Central memory CD4-positive, alpha-beta T cell (primary cell): ENCODE data around the gene TTC7B.
A peak's percentile ranks its signal among the peaks of the same experiment; 100 is the strongest.

Source experiments
- DNase-seq: peaks from one replicate; pipeline ENCODE4 v3.0.0; 2022

TTC7B gene

GRCh38 chr14:90699016-90699415 is 117.2 kb downstream of the TTC7B start:
- no peak for DNase-seq

DNA sequence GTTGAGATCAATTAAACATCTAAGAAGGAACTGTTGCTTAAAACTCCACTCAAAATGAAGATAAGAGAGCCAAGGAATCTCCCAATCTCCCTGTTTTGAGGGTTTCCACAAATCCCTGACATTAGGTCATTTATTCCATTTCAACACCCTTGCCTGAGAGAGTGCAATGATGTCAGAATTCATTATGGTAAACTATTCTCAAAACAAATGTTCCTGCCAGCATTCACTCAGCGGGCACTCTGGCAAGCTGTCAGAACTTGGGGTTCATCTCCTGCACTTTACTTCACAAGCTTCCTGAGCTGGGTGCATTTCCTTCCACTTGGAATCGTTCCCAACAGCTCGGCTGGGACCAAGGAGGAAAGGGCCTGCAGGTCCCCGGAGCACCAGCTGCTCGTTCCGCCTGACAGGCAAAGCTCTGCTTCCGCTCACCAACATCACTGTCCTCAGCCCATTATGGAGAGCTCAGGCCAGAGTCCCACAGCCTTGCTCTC is 117.8 kb downstream of the TTC7B start:
- no peak for DNase-seq

DNA sequence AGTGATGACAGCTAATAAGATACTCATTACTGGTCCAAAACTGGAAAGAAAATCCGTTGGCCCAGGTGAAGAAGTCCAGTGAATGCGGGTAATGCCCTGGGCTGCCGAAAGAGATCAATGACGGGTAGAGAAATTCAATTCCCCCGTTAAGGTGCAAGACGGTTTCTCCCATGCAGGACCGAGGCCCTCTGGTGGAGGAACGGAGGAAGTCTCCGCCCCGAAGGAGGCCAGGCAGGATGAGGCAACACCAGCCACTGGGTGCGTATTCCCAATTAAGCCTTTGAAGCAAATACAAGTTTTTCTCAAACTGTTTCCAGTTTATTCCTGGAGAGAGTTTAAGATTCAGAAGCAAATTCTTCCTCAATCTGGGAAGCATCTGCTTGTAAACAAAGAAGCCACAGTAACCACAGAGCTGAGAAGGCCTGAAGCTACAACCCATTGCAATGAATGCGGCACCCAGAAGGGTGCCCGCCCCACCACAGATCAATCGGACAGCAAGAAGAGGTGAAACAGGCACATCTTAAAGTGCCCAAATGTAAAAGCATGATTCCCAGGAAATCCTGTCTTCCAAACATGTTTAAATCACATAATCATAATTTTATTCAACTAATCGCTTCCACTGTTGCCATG is 118.5 kb downstream of the TTC7B start:
- peak; percentile 55 for DNase-seq

- DNase-seq = no peak
Observed at GRCh38 chr14:90697132-90697531, 119.1 kb downstream of the TTC7B start.

DNA sequence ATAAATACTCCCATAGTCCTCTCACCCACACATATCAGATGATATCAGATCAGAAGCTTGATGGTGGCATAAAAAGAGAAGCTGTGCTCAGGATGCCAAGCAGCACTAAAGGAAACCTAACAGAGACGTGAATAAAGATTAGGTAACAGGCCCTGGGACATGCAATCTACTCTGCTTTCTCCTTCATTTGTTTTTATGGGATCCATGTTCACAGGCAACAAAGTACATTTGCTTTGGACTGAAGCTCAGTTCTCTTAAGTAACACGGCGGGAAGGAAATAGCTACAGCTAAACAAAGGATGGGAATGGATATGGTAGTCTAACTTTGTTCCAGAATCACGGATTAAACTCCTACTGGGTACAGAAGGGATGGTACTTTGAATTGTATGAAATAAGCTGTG is 119.5 kb downstream of the TTC7B start:
- DNase-seq = no peak

DNA sequence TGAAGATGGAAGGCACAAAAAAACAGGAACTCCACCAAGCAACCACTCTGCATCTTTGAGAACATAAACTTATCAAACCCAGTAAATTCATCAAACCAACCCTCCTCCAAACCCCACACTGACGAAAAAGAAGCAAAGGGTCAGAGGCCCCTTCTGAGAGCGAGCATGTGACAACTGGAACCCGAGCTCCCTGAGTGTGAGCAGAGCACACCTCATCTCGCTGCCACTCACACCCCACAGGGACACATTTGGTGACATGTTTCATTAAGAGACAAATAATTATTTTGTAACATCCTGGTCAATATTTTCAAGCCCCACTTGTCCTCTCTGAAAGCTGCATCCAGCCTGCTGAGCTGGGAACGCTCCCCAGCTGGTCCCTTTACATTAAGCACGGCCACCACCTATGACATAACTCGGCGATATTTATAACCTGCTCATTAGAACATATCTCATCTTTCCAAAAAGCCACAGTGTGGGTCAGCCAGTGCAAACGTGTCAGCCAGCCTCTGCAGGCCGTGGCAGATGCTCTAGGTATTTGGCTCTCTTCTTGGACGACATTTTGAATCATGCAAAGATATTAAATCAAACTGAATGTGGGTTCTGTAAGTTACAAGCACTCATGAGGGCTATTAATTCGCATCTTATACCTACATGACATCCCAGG is 120.1 kb downstream of the TTC7B start:
- no peak for DNase-seq

DNA sequence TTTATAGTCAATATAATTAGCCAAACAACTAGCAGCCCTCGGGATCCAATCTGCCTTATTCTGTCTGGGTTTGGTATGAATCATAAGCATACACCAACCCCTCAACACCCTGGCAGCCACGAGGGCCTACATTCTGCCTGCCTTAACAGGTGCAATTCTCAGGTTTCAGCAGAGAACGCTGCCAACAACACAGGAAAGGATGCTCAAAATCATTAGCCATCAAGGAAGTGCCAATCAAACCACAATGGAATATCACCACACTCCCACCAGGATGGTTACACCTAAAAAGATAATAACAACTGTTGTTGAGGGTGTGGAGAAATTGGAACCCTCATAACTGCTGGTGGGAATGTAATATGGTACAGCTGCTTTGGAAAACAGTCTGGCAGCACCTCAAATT is 122.8 kb downstream of the TTC7B start:
- no peak for DNase-seq

- DNase-seq = no peak
Observed at GRCh38 chr14:90692826-90693225, 123.4 kb downstream of the TTC7B start.

GRCh38 chr14:90692061-90692460 is 124.2 kb downstream of the TTC7B start:
- DNase-seq = no peak

DNA sequence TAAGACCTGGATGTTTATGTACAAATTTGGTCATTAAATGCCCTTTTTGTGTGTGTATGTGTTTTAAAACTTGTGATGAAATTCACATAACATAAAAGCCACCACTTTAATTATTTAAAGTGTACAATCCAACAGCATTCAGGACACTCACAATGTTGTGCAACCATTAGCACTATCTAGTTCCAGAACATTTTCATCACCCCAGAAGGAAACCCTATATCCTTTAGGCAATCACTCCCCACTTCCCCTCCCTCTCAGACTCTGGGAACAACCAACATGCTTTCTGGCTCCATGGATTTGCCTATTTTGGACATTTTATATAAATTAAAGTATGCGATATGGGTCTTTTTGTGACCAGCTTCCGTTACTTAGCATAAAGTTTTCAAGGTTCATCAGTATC is 124.6 kb downstream of the TTC7B start:
- DNase-seq = no peak

DNA sequence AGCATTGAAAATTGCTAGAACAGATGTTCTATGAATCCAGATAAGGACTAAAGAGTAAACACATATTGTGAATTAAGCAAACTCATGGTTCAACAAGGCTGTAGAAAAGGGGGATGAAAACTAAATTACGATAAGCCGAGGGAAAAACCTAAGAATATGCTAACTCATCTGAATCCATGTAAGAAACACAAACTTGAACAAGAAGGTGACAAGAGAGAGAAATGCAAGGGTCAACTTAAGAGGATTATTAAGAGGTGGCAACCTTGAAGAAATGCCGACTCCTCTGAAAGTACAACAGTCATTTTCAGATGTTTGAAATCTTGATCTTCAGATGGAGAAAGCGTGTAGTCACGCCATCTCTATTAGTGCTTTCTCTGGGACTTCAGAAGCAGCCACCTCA is 128.6 kb downstream of the TTC7B start:
- no peak for DNase-seq

DNA sequence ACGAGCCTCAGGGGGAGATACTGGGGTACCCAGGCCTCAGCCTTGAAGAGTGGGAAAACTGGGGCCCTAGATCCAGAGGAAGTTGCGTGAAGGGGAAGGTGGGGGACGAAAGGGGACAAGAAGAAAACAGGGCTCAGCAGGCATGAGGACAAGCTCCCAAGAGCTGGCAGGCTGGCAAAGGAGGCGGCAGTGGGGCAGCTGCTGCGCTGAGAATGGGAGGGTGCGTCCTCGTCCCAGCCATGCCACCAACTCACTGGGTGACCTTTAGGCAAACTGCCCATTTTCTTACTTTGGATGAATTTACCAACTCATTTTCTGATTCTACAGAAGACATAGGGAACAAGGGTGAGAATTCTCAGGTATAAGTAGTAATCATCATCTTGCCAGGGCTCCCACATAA is 133.6 kb downstream of the TTC7B start:
- DNase-seq = no peak

DNA sequence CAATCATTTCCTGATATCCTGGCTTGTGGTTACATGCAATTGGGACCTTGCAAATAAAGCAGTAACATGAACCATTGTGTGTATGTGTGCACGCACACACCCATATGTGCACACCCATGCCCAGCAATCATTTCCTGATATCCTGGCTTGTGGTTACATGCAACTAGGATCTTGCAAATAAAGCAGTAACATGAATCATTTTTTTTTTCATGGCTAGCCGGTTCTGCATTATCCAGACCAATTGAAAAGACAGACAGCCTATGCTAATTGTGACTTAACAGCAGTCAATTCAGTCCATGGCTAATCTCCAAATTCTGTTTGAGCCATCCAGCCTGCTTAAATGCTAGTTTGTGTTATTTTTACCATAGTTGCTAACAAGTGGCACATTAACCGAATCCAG is 134.3 kb downstream of the TTC7B start:
- DNase-seq = no peak

DNA sequence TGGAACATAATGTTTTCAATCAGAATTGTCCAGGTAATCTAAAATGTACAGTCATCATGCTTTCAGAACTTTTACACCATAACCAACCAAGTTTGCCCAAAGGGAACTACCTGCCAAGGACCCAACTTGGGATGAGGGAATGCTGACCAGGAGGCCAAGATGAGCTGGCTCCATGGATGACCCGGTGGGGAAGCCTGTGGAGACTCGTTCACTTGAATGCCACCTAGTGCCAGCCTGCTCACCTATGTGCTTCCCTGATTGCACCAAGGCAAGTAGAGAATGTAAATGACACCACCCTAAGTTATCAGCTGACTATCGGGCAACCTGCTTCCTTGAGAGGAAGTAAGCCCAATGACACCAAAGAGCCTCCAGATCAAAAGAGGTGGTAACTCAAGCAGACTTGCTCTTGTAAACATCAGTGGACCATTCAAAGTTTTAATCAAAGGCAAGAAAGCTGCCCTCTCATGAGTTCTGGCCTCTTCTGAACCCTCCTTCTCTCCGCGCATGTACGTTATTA is 137.3 kb downstream of the TTC7B start:
- DNase-seq = no peak

- no peak for DNase-seq
Observed at GRCh38 chr14:90678420-90678819, 137.8 kb downstream of the TTC7B start.

GRCh38 chr14:90677484-90678050 is 138.7 kb downstream of the TTC7B start:
- DNase-seq = no peak

DNA sequence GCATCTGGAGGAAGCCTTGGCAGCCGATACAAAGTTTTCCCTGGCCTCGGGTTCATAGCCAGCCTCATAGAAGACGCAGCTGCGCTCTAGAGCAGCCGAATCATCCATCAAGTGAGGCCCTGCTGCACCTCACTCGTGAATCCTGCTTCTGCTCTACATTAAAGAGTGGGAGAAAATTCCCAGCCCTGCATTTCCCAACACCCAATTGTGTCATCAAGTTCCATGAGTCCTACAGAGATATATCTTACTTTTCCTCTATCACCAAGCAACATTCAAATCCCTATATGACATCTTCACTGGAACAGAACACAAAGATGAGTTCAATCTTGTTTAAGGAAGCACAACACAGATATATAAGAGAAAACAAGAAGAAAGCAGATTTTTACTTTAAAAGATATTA is 139.3 kb downstream of the TTC7B start:
- no peak for DNase-seq

DNA sequence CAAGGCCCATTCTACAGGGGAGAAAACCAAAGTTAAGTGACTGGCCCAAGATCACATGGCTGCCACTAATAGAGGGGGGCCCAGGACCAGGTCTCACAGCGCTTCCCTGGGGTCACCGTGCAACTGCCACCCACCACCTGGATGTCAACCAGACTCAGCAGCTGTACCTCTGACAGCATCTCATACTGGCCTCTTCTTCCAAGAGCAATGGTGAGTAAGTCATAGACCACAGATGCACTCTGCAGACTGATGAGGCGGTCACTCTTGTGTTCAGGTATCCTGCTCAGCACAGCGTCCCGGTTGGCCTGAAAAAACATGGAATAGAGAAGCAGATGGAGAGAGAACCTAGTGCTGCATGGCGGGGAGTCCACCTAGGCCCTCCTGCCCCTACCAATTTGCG is 139.9 kb downstream of the TTC7B start:
- no peak for DNase-seq

DNA sequence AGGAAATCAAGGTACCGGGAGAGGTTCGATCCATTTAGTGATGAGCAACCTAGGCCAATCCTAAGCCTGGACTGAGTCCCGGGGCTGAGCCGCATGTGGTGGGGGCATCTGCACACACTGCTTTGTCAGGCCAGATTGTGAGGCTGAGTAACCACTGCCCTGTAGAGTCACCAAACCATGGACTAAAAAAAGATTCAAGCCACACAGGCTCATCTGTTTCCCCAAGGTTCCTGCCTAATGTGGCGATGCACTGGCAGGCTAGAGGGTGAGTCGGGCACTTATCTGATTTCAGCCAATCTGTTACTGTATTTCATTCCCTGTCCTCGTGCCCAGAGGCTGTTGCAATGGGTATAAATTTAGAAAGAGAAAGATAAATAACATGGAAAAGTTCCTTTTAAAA is 140.8 kb downstream of the TTC7B start:
- no peak for DNase-seq

- DNase-seq = no peak
Observed at GRCh38 chr14:90674716-90675115, 141.5 kb downstream of the TTC7B start.

GRCh38 chr14:90674043-90674670 is 142.1 kb downstream of the TTC7B start:
- no peak for DNase-seq

GRCh38 chr14:90671382-90672234 is 144.6 kb downstream of the TTC7B start:
- DNase-seq = no peak

- no peak for DNase-seq
Observed at GRCh38 chr14:90669731-90670130, 146.5 kb downstream of the TTC7B start.
